Putamen (tissue), 1 donor: ENCODE data around the gene ALDH3A1.

Experiments
- DNase-seq: peaks from one replicate; pipeline ENCODE4 v3.0.0-alpha.2; 2016; ENCODE audit warnings: low spot score

The ALDH3A1 gene

DNA sequence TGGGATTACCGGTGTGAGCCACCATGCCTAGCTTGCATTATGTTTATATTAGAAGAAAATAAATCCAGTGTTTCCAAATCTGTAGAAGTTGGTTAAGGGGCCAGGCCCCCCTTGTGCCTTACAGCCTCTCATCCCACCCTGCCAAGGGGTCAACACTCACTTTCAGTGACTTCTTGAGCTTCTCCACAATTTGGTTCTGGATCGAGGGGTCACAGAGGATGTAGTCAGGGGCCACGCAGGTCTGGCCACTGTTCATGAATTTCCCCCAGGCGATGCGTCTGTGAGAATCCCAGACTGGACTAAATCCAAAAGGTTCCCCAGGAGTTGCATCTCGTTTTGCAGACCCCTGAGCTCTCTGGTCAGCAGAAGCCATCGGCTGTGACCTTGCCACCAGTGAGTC, 7.2 kb downstream of the ALDH3A1 start:
- no peak for DNase-seq

DNA sequence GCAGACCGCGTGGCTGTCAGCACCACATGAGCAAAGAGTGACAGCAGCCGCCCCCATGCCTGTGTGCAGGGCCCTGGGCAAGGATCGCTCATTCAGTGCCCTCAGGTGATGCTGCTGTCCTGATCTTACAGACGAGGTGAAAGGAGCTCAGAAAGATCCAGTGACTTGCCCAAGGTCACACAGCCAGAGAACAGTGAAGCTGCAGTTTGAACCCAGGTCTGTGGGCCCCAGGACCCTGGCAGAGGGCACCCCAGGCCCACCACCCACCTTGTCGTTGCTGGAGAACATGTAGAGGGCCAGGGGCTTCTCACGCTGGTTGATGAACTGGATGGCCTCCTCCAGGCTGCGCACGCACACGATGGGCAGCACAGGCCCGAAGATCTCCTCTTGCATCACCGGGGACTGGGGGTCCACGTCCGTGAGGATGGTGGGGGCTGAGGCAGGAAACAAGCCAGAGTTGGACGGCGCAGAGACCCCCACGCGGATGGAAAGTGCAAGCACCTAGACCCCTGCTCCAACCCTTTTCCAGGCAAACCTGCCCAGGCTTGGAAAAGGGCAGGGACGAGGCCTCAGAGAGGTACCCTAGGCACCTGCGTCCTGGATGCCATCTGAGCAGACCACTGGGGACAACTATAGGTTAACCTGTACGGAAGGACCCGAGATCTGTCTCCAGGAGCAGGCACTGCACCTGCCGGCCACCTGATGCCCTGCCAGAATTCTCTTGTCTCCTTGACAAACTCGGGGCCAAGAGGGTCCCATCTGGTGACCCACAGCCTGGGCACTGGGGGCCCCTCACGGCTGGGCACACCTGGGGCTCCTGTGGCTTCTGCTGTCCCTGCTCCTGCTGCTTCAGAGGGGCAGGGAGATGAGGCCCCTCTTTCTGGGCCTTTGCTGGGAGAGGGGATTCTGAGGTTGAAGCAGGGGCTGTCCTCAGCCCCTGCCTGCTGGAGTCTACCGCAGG, 8.6 kb downstream of the ALDH3A1 start:
- no peak for DNase-seq

GRCh38 chr17:19738757-19739156, 9.3 kb downstream of the ALDH3A1 start:
- no peak for DNase-seq

DNA sequence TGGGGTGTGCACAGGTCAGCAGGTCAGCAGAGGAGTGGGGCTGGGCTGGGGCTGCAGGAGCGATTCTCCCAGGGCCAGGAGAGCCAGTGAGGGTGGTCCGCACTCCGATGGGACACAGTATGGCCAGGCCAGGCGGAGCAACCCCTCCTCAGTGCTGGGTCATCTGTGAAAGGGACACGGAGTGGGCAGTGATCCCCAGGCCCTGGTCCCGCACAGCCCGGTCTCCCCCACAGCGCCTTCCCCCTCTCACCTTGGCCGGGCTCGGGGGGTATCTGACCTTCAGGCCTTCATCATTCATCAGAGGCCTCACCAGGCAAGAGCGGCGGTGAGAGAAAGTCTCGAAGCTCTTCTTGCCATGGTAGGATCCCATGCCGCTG, 10.0 kb downstream of the ALDH3A1 start:
- DNase-seq, result no peak

- DNase-seq, result no peak
Observed at GRCh38 chr17:19737305-19738072, 10.6 kb downstream of the ALDH3A1 start.

GRCh38 chr17:19736071-19736470, 12.0 kb downstream of the ALDH3A1 start:
- DNase-seq, result no peak

DNA sequence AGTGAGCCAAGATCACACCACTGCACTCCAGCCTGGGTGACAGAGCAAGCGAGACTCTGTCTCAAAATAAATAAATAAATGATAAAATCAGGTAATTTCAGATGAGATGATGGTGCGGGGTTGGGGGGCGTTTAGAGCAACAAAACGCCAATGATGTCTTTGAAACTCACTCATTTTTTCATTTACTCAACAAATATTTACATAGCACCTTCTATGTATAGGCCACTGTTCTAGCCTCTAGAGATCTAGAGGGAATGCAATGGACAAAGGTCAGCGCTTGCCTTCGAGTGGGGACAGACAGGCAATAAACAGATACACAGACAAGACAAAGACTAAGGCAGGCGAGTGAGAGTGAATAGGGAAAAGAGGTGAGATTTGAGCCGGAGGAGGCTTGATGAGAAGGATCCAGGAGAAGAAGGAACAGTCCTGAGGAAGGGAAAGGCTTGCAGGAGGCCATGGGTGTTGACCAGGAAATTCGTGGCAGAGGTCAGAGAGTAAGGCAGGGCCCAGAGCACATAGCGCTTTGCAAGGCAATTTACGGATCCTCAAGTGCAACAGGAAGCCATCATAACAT, 14.1 kb downstream of the ALDH3A1 start:
- no peak for DNase-seq

DNA sequence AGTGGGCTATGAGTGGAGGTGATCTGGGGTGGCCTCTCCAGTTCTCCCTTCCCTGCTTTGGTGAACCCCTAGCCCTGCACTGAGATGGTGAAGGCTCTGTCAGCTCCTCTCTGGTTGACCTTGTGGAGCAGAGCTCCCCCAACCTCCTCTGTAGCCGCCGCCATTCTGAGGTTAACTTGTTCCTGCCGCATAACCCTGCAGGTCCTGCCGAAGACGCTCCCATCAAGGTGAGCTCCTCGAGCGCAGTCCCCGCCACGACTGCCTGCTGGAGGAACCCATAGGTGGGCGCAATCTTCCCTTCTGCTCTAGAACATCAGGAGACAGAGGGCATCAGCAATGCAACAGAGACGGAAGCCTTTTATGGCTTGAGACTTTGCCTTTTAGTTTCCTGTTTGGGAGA, 16.5 kb downstream of the ALDH3A1 start:
- DNase-seq, result no peak

- DNase-seq, result no peak
Observed at GRCh38 chr17:19730843-19731242, 17.3 kb downstream of the ALDH3A1 start.

- no peak for DNase-seq
Observed at GRCh38 chr17:19729900-19730299, 18.2 kb downstream of the ALDH3A1 start.

GRCh38 chr17:19728084-19728495, 20.0 kb downstream of the ALDH3A1 start:
- DNase-seq, result peak; percentile 88

GRCh38 chr17:19727501-19728078, 20.5 kb downstream of the ALDH3A1 start:
- DNase-seq, result peak; percentile 94

- peak; percentile 75 for DNase-seq
Observed at GRCh38 chr17:19726631-19727376, 21.3 kb downstream of the ALDH3A1 start.

GRCh38 chr17:19725486-19725885, 22.6 kb downstream of the ALDH3A1 start:
- no peak for DNase-seq

DNA sequence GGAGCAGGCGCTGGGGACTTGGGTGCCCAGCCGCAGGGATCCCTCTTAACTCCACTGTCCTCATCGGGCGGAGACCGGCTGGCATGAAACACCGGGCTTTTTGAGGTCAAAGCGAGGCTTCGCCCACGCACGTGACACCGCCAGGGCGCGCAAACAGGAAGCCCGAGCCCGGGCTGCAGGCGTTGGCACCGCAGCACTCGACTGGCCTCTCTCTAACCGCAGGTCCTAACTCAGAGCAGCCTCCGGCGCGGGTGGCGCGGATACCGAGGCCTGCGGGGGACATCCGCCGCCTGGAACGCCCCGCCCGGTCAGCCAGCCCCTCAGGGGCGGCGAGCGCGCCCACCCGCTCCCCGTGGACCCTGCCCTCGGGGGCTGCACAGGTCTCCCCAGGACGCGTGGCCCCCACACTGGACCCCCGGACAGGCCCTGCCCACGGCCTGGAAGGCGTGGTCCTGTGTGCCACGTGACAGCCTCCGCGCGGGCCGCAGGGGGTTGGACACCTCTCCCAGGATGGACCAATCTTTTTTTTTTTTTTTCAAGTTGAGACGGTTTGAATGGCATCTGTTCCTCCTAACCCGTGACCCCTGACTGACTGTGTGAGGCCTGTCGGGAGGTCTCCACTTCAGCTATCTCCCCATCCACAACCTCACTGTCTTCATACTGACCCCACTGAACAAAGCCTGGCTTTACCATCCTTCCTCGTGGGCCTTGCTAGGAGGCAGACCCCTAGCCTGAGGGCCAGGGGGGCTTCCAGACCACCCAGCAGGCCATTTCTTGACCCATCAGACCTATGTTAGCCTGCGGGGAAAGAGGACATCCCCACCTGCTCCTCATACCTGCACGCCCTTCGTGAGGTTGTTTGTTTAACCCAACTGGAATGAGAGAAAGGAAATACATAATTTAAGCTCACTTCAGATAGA, 23.3 kb downstream of the ALDH3A1 start:
- DNase-seq, result peak; percentile 34

GRCh38 chr17:19723964-19724363, 24.1 kb downstream of the ALDH3A1 start:
- no peak for DNase-seq

GRCh38 chr17:19720631-19721426, 27.3 kb downstream of the ALDH3A1 start:
- no peak for DNase-seq

DNA sequence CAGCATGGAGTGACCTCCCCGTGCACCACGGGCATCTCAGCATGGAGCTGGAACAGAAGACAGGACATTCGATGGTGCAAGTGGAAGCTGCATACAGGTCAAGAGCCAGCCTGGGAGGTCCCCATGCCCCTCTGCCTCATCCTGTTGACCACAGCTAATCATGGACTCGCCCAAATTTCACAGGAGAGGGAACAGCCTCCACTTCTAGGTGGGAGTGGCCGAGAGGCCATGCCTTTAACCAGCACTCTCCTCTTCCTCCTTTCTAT, 28.0 kb downstream of the ALDH3A1 start:
- no peak for DNase-seq

GRCh38 chr17:19719355-19720209, 28.5 kb downstream of the ALDH3A1 start:
- no peak for DNase-seq
